CD4-positive, CD25-positive, alpha-beta regulatory T cell (primary cell): ENCODE data around the gene SPDEF. TPM values are rescaled to one million over a fixed set of nuclear protein-coding genes. Genes with fewer than 3 reads are reported as not detected.

Experiments used
- ATAC-seq, 2 donors: fragments of 150-1000 bp; cut with Tn5 transposase; one replicate each; pipeline ENCODE4 v1.10.0; 2021; ENCODE audit warnings: low read depth in 2 of 2, moderate number of reproducible peaks in 2 of 2, moderate library complexity in 1 of 2
- DNase-seq, 3 donors: peaks; one replicate each; pipeline versions ENCODE4 v3.0.0 to v3.0.0-alpha.2; 2012 to 2022; ENCODE audit warnings: mixed read lengths in 1 of 3
- H3K27ac ChIP-seq: one replicate; pipeline ENCODE4 v1.7.0; 2013; ENCODE audit warnings: mild to moderate bottlenecking, low read length; ENCODE audit not compliant: insufficient read depth, poor library complexity, severe bottlenecking
- H3K27me3 ChIP-seq: one replicate; pipeline ENCODE4 v1.7.0; 2013; ENCODE audit warnings: low read length; ENCODE audit not compliant: control insufficient read depth, insufficient read depth
- H3K36me3 ChIP-seq: one replicate; pipeline ENCODE4 v1.7.0; 2013; ENCODE audit warnings: mild to moderate bottlenecking, low read length, moderate library complexity; ENCODE audit not compliant: control insufficient read depth, insufficient read depth
- H3K4me1 ChIP-seq: 2 replicates; pipeline ENCODE4 v1.7.0; 2013; ENCODE audit warnings: mild to moderate bottlenecking, low read length; ENCODE audit not compliant: insufficient read depth, control insufficient read depth, poor library complexity, severe bottlenecking
- H3K4me3 ChIP-seq: one replicate; pipeline ENCODE4 v1.7.0; 2013; ENCODE audit warnings: low read depth, mild to moderate bottlenecking, low read length, moderate library complexity
- H3K9me3 ChIP-seq, 2 experiments: 1 replicate in 1 of 2; 2 replicates in 1 of 2; pipeline ENCODE4 v1.7.0; 2013; ENCODE audit warnings: low read length in 2 of 2, mild to moderate bottlenecking in 1 of 2, moderate library complexity in 1 of 2; ENCODE audit not compliant: control insufficient read depth in 2 of 2
- H3K27ac Mint-ChIP-seq, 3 donors: one replicate each; pipeline ENCODE4 v1.8.0; 2020 to 2022; ENCODE audit warnings: mild to moderate bottlenecking in 3 of 3, mixed read lengths in 3 of 3, moderate library complexity in 2 of 3
- H3K27me3 Mint-ChIP-seq: one replicate; pipeline ENCODE4 v1.8.0; 2022; ENCODE audit warnings: mild to moderate bottlenecking, mixed read lengths
- H3K36me3 Mint-ChIP-seq: one replicate; pipeline ENCODE4 v1.8.0; 2020; ENCODE audit warnings: mixed read lengths
- H3K4me1 Mint-ChIP-seq, 4 donors: one replicate each; pipeline ENCODE4 v1.8.0; 2020 to 2022; ENCODE audit warnings: mixed read lengths in 4 of 4, mild to moderate bottlenecking in 1 of 4
- H3K4me3 Mint-ChIP-seq, 4 donors: one replicate each; pipeline ENCODE4 v1.8.0; 2020 to 2022; ENCODE audit warnings: mild to moderate bottlenecking in 4 of 4, mixed read lengths in 4 of 4, moderate library complexity in 3 of 4
- H3K9me3 Mint-ChIP-seq, 7 donors: one replicate each; pipeline ENCODE4 v1.8.0; 2020 to 2022; ENCODE audit warnings: mixed read lengths in 7 of 7, mild to moderate bottlenecking in 3 of 7, moderate library complexity in 2 of 7
- polyA plus RNA-seq, 4 donors: library from polyadenylated mRNA; unstranded; fragments of 300-500 nt; fragmentation: Illumina TruSeq; gene quantifications; one replicate each; pipeline ENCODE4 v1.2.3, GENCODE V29; 2021
- total RNA-seq: library from RNA; stranded (reverse); gene quantifications from one replicate; pipeline ENCODE4 v1.2.3, GENCODE V29; 2022

The SPDEF gene
- total and polyA plus RNA-seq, 5 donors from 2014 or later, result 0.35 TPM; not detected in 4

GRCh38 chr6:34496103-34496685 lies 59.9 kb downstream of the SPDEF start:
- H3K36me3 Mint-ChIP-seq, result peaks cover 3% of the 10 kb centered on the region

GRCh38 chr6:34494973-34495372 lies 61.2 kb downstream of the SPDEF start:
- Histone ChIP-seq H3K4me3 (no peak overlapping the region), H3K4me1 (no peaks in the 10 kb centered on the region), H3K36me3 (no peaks in the 10 kb centered on the region), H3K9me3 (no peaks in the 10 kb centered on the region), H3K27ac (no peak overlapping the region), H3K27me3 (no peaks in the 10 kb centered on the region)
- Mint-ChIP-seq H3K4me3 (no peak overlapping the region), H3K36me3 (peaks cover 3% of the 10 kb centered on the region), H3K27me3 (peaks cover 4% of the 10 kb centered on the region), H3K4me1 (peaks cover 0 to 2% (median 0%) of the 10 kb centered on the region in 4 donors), H3K9me3 (peaks cover 0 to 3% (median 0%) of the 10 kb centered on the region in 7 donors), H3K27ac (no peak overlapping the region)
- ATAC-seq (no peak), DNase-seq (no peak)

More at GRCh38 chr6:34496103-34496685, 59.9 kb downstream of the SPDEF start:
- Mint-ChIP-seq H3K4me3 (no peak overlapping the region), H3K9me3 (peaks cover 0 to 4% (median 0%) of the 10 kb centered on the region in 7 donors), H3K4me1 (peaks cover 0 to under 1% (median 0%) of the 10 kb centered on the region in 4 donors), H3K27me3 (peaks cover 9% of the 10 kb centered on the region), H3K27ac (no peak overlapping the region)
- H3K4me1 ChIP-seq, result no peaks in the 10 kb centered on the region
- H3K27me3 ChIP-seq, result no peaks in the 10 kb centered on the region
- ATAC-seq (no peak), DNase-seq (no peak)
- no peak overlapping the region for H3K27ac ChIP-seq
- no peaks in the 10 kb centered on the region for H3K36me3 ChIP-seq
- H3K4me3 ChIP-seq, result no peak overlapping the region
- no peaks in the 10 kb centered on the region for H3K9me3 ChIP-seq

- H3K4me1 Mint-ChIP-seq, result peaks cover 0 to 2% (median under 1%) of the 10 kb centered on the region in 4 donors
- H3K36me3 Mint-ChIP-seq, result peaks cover 3% of the 10 kb centered on the region
- no peaks in the 10 kb centered on the region for H3K9me3 Mint-ChIP-seq
- no peaks in the 10 kb centered on the region for H3K4me1 ChIP-seq
- H3K9me3 ChIP-seq, result no peaks in the 10 kb centered on the region
- H3K27ac ChIP-seq, result no peak overlapping the region
- H3K27me3 ChIP-seq, result no peaks in the 10 kb centered on the region
- no peak overlapping the region for H3K4me3 ChIP-seq
- H3K4me3 Mint-ChIP-seq, result no peak overlapping the region
- no peak for DNase-seq
- ATAC-seq, result no peak
- H3K27me3 Mint-ChIP-seq, result peaks cover 4% of the 10 kb centered on the region
- H3K27ac Mint-ChIP-seq, result peak overlapping the region in 1 of 3 donors; percentile 20
- no peaks in the 10 kb centered on the region for H3K36me3 ChIP-seq
Observed at GRCh38 chr6:34493344-34493743, 62.8 kb downstream of the SPDEF start.

- Mint-ChIP-seq H3K27ac (peak overlapping the region in 1 of 3 donors; percentile 44), H3K4me3 (no peak overlapping the region)
- ATAC-seq, result no peak
Observed at GRCh38 chr6:34491091-34491430, 65.1 kb downstream of the SPDEF start.

GRCh38 chr6:34490390-34491090 lies 65.6 kb downstream of the SPDEF start:
- H3K4me3 Mint-ChIP-seq, result no peak overlapping the region
- H3K36me3 Mint-ChIP-seq, result no peaks in the 10 kb centered on the region
- ATAC-seq (no peak), DNase-seq (no peak)
- H3K4me1 Mint-ChIP-seq, result peaks cover 0 to 23% (median 7%) of the 10 kb centered on the region in 4 donors
- no peaks in the 10 kb centered on the region for H3K36me3 ChIP-seq
- H3K27ac ChIP-seq, result no peak overlapping the region
- peaks cover 2% of the 10 kb centered on the region for H3K27me3 Mint-ChIP-seq
- peaks cover 9% of the 10 kb centered on the region for H3K4me1 ChIP-seq
- H3K27ac Mint-ChIP-seq, result no peak overlapping the region
- no peaks in the 10 kb centered on the region for H3K27me3 ChIP-seq
- no peak overlapping the region for H3K4me3 ChIP-seq
- peaks cover 0 to 1% (median 0%) of the 10 kb centered on the region in 7 donors for H3K9me3 Mint-ChIP-seq
- no peaks in the 10 kb centered on the region for H3K9me3 ChIP-seq

More at GRCh38 chr6:34491091-34491430, 65.1 kb downstream of the SPDEF start:
- DNase-seq, result no peak
- no peaks in the 10 kb centered on the region for H3K36me3 Mint-ChIP-seq
- Histone ChIP-seq H3K4me3 (no peak overlapping the region), H3K4me1 (peaks cover 5% of the 10 kb centered on the region), H3K27me3 (no peaks in the 10 kb centered on the region), H3K9me3 (no peaks in the 10 kb centered on the region), H3K27ac (no peak overlapping the region), H3K36me3 (no peaks in the 10 kb centered on the region)
- H3K27me3 Mint-ChIP-seq, result peaks cover 2% of the 10 kb centered on the region
- H3K9me3 Mint-ChIP-seq, result peaks cover 0 to 1% (median 0%) of the 10 kb centered on the region in 7 donors
- peaks cover 0 to 18% (median 4%) of the 10 kb centered on the region in 4 donors for H3K4me1 Mint-ChIP-seq

GRCh38 chr6:34489207-34489805 lies 66.8 kb downstream of the SPDEF start:
- peaks cover 7% of the 10 kb centered on the region for H3K27me3 Mint-ChIP-seq
- no peak overlapping the region for H3K4me3 ChIP-seq
- DNase-seq, result no peak
- no peak overlapping the region for H3K27ac Mint-ChIP-seq
- H3K36me3 Mint-ChIP-seq, result no peaks in the 10 kb centered on the region
- H3K9me3 ChIP-seq, result no peaks in the 10 kb centered on the region
- H3K27me3 ChIP-seq, result no peaks in the 10 kb centered on the region
- H3K4me1 ChIP-seq, result peaks cover 18% of the 10 kb centered on the region
- H3K27ac ChIP-seq, result no peak overlapping the region
- H3K4me3 Mint-ChIP-seq, result no peak overlapping the region
- H3K36me3 ChIP-seq, result no peaks in the 10 kb centered on the region
- H3K4me1 Mint-ChIP-seq, result peaks cover 0 to 36% (median 17%) of the 10 kb centered on the region in 4 donors
- no peak for ATAC-seq
- H3K9me3 Mint-ChIP-seq, result peaks cover 0 to 1% (median 0%) of the 10 kb centered on the region in 7 donors
